ENCODE data around the gene TNNI2. TPM values are rescaled to one million over a fixed set of nuclear protein-coding genes. Genes with fewer than 3 reads are reported as not detected.

TNNI2 gene
- total RNA-seq, 1 donor from 2014 or later, result 6.9 TPM

DNA sequence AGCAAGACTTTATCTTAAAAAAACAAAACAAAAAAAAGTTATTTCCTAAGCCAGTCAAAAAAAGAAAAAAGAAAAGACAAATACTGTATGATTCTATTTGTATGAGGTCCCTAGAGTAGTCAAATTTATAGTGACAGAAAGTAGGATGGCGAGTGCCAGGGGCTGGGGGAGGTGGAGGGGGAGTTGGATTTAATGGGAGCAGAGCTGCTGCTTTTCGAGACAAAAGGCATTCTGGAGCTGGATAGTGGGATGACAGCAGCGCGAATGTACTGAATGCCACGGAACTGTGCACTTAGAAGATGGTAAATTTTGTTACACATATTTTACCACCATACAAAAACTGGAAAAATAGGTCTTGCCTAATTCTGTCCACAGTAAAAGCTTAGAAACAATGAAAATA, 21.8 kb upstream of the TNNI2 start:
- Histone ChIP-seq H3K27me3 (peaks cover 6% of the 10 kb centered on the region), H3K4me1 (no peaks in the 10 kb centered on the region), H3K36me3 (no peaks in the 10 kb centered on the region), H3K9me3 (no peaks in the 10 kb centered on the region), H3K4me3 (no peak overlapping the region), H3K27ac (no peak overlapping the region)
- TF ChIP-seq, protein P1, sequence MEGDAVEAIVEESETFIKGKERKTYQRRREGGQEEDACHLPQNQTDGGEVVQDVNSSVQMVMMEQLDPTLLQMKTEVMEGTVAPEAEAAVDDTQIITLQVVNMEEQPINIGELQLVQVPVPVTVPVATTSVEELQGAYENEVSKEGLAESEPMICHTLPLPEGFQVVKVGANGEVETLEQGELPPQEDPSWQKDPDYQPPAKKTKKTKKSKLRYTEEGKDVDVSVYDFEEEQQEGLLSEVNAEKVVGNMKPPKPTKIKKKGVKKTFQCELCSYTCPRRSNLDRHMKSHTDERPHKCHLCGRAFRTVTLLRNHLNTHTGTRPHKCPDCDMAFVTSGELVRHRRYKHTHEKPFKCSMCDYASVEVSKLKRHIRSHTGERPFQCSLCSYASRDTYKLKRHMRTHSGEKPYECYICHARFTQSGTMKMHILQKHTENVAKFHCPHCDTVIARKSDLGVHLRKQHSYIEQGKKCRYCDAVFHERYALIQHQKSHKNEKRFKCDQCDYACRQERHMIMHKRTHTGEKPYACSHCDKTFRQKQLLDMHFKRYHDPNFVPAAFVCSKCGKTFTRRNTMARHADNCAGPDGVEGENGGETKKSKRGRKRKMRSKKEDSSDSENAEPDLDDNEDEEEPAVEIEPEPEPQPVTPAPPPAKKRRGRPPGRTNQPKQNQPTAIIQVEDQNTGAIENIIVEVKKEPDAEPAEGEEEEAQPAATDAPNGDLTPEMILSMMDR (IDR thresholded peaks at IDR 0.05), result no peak
- intact Hi-C loops (cut with DNase I), result no loop called here
- ATAC-seq, result no peak
- DNase-seq, result no peak

DNA sequence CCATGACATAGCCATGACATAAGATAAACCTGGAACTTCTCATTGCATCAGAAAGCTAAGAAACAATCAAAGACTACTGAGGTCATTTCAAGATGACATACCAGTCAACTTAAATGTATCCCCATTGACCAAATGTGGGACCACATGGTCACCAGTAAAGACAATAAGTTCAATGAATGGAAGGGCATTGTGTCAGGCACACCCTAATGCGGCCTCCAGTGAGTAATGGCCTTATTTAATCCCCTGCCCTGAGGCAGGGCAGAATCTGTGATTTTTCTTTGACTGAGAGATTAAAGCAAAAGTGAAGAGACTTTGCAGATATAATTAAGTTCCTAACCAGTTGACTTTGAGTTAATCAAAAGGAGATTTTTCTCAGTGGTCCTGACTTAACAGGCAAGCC, 21.3 kb upstream of the TNNI2 start:
- no peak overlapping the region for H3K27ac ChIP-seq
- no peak overlapping the region for H3K4me3 ChIP-seq
- H3K36me3 ChIP-seq, result no peaks in the 10 kb centered on the region
- DNase-seq (no peak), ATAC-seq (no peak)
- peaks cover 6% of the 10 kb centered on the region for H3K27me3 ChIP-seq
- H3K9me3 ChIP-seq, result no peaks in the 10 kb centered on the region
- H3K4me1 ChIP-seq, result no peaks in the 10 kb centered on the region
- TF ChIP-seq, protein P1 (IDR thresholded peaks at IDR 0.05), result no peak
- intact Hi-C loops (cut with DNase I), result no loop called here

DNA sequence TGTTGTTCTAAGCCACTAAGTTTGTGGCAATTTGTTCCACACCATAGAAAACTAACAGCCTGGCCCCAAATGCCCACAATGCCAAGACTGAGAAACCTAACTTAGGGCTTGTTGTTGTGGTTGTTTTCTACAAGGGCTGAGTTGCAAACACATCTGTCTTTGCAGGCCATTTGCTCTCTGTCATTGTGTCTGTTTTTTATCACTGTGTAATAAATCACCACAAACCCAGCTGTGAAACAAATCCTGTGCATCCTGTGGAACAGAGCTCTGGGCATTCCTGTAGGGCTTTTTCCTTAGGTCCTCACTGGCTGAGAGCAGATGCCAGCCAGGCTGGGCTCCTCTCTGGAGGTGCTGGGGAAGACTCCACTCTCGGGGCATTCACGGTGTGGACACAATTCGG, 19.7 kb upstream of the TNNI2 start:
- no peak for DNase-seq
- Histone ChIP-seq H3K27me3 (no peaks in the 10 kb centered on the region), H3K4me3 (no peak overlapping the region), H3K27ac (no peak overlapping the region), H3K4me1 (no peaks in the 10 kb centered on the region), H3K9me3 (no peaks in the 10 kb centered on the region), H3K36me3 (no peaks in the 10 kb centered on the region)
- intact Hi-C loops (cut with DNase I), result no loop called here
- no peak for ATAC-seq
- TF ChIP-seq, protein P1 (IDR thresholded peaks at IDR 0.05), result no peak

DNA sequence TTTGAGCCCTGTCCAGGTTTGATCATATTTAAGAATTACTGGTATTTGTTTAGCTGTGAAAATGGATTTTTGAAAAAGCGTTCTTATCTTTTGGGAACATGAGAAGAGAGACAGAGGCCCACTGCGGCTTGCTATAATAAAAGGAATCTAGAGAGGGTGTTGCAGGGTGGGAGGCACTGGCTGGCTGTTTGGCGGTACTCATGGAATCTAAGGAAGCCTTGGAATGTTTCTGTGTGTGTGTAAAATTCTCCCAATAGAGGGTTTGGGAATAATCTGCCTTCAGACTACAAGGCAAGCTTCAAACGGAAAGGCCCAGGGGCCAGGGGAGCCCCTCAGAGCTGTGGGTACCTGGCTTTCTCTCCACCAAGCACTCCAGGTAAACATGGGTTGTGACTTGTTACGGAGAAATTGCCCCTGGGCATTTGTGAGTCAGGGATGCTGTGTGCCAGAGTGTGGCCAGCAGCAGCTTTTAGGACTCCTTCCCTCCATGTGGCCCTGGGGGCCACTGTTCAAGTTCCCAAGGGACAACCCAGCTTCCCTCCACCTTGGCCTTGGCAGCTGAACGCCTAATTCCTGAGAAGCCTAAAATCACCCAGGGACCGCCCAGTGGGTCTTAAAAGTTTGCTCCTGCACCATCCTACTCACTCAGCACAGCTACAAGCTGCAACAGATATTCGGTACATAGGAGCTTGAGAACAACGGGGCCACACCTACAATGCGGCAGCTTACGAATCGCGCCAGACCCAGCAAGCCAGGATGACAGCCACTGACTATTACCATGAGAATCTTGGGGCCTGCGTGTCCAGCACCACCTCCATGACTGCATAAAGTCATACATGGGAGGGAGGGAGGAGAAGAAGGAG, 18.1 kb upstream of the TNNI2 start:
- TF ChIP-seq, protein P1 (IDR thresholded peaks at IDR 0.05), result no peak
- DNase-seq (no peak), ATAC-seq (no peak)
- Histone ChIP-seq H3K4me3 (no peak overlapping the region), H3K27me3 (no peaks in the 10 kb centered on the region), H3K36me3 (no peaks in the 10 kb centered on the region), H3K4me1 (no peaks in the 10 kb centered on the region), H3K9me3 (no peaks in the 10 kb centered on the region), H3K27ac (no peak overlapping the region)
- intact Hi-C loops (cut with DNase I), result no loop called here

DNA sequence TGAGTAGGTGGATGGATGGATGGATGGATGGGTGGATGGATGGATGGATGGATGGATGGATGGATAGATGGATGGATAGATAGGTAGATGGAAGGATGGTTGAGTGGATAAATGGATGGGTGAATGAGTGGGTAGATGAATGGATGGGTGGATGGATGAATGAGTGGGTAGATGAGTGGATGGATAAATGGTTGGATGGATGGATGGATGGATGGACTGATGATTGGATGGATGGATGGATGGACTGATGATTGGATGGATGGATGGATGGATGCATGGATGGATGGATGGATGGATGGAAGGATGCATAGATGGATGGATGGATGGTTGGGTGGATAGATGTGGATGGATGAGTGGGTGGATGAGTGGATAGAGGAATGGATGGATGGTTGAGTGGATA, 17.2 kb upstream of the TNNI2 start:
- no peak for DNase-seq

More for the DNA sequence above, 17.2 kb upstream of the TNNI2 start:
- Histone ChIP-seq H3K27me3 (no peaks in the 10 kb centered on the region), H3K27ac (no peak overlapping the region), H3K4me3 (no peak overlapping the region), H3K9me3 (no peaks in the 10 kb centered on the region), H3K36me3 (no peaks in the 10 kb centered on the region), H3K4me1 (peaks cover 6% of the 10 kb centered on the region)
- ATAC-seq, result no peak
- TF ChIP-seq, protein P1 (IDR thresholded peaks at IDR 0.05), result no peak
- intact Hi-C loops (cut with DNase I), result no loop called here
